Keratinocyte (primary cell): Measurements from ENCODE around the gene TANK.

Experiments
- EZH2 ChIP-seq: IDR thresholded peaks from one replicate; pipeline ENCODE4 v1.6.1; 2012; ENCODE audit warnings: inconsistent platforms, mild to moderate bottlenecking, low read length, moderate library complexity
- TF ChIP-seq, protein P1 (sequence below), 3 experiments: IDR thresholded peaks in 1 of 3; conservative IDR thresholded peaks in 1 of 3; optimal IDR thresholded peaks in 1 of 3; 2 replicates in 2 of 3; 3 replicates in 1 of 3; pipeline versions ENCODE3 to v1.5.1; 2011; ENCODE audit warnings: low read length in 3 of 3, mild to moderate bottlenecking in 3 of 3, moderate library complexity in 2 of 3, control low read depth in 1 of 3, inconsistent platforms in 1 of 3; ENCODE audit not compliant: insufficient read depth in 2 of 3; ENCODE audit errors: extremely low read depth in 1 of 3

GRCh38 chr2:161169335-161169734 lies 9.1 kb downstream of the TANK start:
- TF ChIP-seq, protein P1, sequence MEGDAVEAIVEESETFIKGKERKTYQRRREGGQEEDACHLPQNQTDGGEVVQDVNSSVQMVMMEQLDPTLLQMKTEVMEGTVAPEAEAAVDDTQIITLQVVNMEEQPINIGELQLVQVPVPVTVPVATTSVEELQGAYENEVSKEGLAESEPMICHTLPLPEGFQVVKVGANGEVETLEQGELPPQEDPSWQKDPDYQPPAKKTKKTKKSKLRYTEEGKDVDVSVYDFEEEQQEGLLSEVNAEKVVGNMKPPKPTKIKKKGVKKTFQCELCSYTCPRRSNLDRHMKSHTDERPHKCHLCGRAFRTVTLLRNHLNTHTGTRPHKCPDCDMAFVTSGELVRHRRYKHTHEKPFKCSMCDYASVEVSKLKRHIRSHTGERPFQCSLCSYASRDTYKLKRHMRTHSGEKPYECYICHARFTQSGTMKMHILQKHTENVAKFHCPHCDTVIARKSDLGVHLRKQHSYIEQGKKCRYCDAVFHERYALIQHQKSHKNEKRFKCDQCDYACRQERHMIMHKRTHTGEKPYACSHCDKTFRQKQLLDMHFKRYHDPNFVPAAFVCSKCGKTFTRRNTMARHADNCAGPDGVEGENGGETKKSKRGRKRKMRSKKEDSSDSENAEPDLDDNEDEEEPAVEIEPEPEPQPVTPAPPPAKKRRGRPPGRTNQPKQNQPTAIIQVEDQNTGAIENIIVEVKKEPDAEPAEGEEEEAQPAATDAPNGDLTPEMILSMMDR (optimal IDR thresholded peaks at IDR 0.05 in 1 of 3, IDR thresholded peaks at IDR 0.05 in 1 of 3, conservative IDR thresholded peaks at IDR 0.05 in 1 of 3; ENCODE audit: extremely low read depth in 1 of 3, insufficient read depth in 2 of 3, low read length in 3 of 3), result no peak
- no peak for TF ChIP-seq EZH2
